ENCODE data around the gene FAM114A1.
"Not testable (repeated sequence)": the region's sequence is repeated elsewhere in the genome, so short reads cannot be mapped to it uniquely, and the experiment has no call there.

The FAM114A1 gene

DNA sequence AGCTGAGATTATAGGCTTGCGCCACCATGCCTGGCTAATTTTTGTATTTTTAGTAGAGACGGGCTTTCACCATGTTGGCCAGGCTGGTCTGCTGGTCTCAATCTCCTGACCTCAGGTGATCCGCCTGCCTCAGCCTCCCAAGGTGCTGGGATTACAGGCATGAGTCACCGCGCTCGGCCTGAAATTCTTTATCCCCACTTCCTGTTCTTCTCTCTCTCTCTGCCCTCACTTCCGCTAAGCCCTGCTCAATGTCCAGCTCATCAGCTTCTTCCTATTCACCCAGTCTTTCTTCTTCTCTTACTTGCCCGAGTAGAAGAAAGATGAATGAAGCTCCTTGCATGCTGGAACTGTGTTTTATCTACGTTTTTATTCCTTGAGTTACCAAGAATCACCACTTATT lies 120.7 kb downstream of the FAM114A1 start:
- not testable (repeated sequence) for H3K27me3 ChIP-seq (ENCODE audit: control insufficient read depth in 1 of 2, insufficient read depth in 2 of 2, low read length in 2 of 2); H3K4me1 ChIP-seq (ENCODE audit: control insufficient read depth in 1 of 2, insufficient read depth in 2 of 2, low read length in 2 of 2); H3K4me3 ChIP-seq (ENCODE audit: low read depth in 1 of 2, low read length in 2 of 2); H3K27ac ChIP-seq (ENCODE audit: low read depth, low read length); H3K36me3 ChIP-seq (ENCODE audit: control insufficient read depth in 1 of 2, insufficient read depth in 2 of 2, low read length in 2 of 2); H3K9ac ChIP-seq (ENCODE audit: low read depth in 1 of 2, low read length in 2 of 2); H3K9me3 ChIP-seq (ENCODE audit: control insufficient read depth in 1 of 2, low read length in 2 of 2)

DNA sequence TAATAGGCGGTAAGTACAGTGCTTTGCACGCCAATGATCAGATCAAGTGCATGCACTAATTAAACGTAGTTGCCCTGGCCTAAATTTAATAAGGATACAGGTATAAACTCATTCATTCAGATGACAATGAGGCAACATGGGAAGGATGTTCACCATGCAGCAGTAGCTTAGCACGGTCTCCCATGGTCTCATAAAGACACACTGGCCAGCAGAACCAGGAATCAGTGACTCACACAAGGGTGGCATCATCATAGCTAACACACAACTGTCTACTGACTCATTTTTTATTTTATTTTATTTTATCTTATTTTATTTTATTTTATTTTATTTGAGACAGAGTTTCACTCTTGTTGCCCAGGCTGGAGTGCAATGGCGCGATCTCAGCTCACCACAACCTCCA lies 121.9 kb downstream of the FAM114A1 start:
- Histone ChIP-seq H3K27me3 (ENCODE audit: control insufficient read depth in 1 of 2, insufficient read depth in 2 of 2, low read length in 2 of 2) (no peaks in the 10 kb centered on the region), H3K4me1 (ENCODE audit: control insufficient read depth in 1 of 2, insufficient read depth in 2 of 2, low read length in 2 of 2) (no peaks in the 10 kb centered on the region), H3K4me3 (ENCODE audit: low read depth in 1 of 2, low read length in 2 of 2) (no peak overlapping the region), H3K9ac (ENCODE audit: low read depth in 1 of 2, low read length in 2 of 2) (no peak overlapping the region), H3K9me3 (ENCODE audit: control insufficient read depth in 1 of 2, low read length in 2 of 2) (no peaks in the 10 kb centered on the region), H3K27ac (ENCODE audit: low read depth, low read length) (no peak overlapping the region), H3K36me3 (ENCODE audit: control insufficient read depth in 1 of 2, insufficient read depth in 2 of 2, low read length in 2 of 2) (no peaks in the 10 kb centered on the region)

DNA sequence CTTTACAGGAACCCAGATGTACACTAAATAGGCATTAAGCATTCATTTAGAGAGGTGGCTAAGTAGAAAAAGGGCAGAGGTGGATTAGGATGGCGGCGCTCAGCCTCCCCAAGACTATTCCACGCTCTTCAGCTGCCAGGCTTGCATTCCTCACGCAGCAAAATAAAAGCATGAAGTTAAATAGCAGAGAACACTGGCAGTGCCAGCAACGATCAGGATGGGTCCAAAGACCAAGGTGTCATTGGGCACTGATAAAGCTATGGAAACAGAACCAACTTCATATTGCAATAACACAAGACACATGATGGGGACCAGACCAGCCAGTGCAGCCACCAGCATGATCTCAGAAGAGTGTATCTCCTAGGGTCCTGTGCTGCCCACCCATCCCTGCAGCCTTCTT lies 122.6 kb downstream of the FAM114A1 start:
- Histone ChIP-seq H3K27me3 (ENCODE audit: control insufficient read depth in 1 of 2, insufficient read depth in 2 of 2, low read length in 2 of 2) (no peaks in the 10 kb centered on the region), H3K4me1 (ENCODE audit: control insufficient read depth in 1 of 2, insufficient read depth in 2 of 2, low read length in 2 of 2) (no peaks in the 10 kb centered on the region), H3K4me3 (ENCODE audit: low read depth in 1 of 2, low read length in 2 of 2) (no peak overlapping the region), H3K36me3 (ENCODE audit: control insufficient read depth in 1 of 2, insufficient read depth in 2 of 2, low read length in 2 of 2) (no peaks in the 10 kb centered on the region), H3K27ac (ENCODE audit: low read depth, low read length) (no peak overlapping the region), H3K9me3 (ENCODE audit: control insufficient read depth in 1 of 2, low read length in 2 of 2) (no peaks in the 10 kb centered on the region), H3K9ac (ENCODE audit: low read depth in 1 of 2, low read length in 2 of 2) (no peak overlapping the region)

DNA sequence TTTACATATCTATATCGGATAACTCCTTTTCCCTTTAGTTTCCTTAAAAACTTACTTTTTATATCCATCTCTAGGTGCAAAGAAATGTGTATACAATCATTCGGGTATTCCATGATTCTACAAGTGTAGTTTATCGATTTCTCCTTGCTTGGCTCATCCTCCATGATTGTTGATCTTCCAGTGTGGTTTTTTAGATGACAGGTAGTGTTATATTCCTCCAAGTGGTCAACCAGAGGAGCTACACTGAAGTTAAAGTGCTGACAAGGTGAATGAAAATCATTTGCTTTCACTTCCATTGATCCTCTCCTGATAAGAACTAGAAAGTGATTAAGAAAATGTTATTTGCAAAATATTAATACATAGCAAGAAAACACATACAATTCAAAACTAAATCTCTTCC lies 126.1 kb downstream of the FAM114A1 start:
- no peak overlapping the region for H3K4me3 ChIP-seq (ENCODE audit: low read depth in 1 of 2, low read length in 2 of 2)
- H3K9ac ChIP-seq (ENCODE audit: low read depth in 1 of 2, low read length in 2 of 2), result no peak overlapping the region
- H3K27me3 ChIP-seq (ENCODE audit: control insufficient read depth in 1 of 2, insufficient read depth in 2 of 2, low read length in 2 of 2), result no peaks in the 10 kb centered on the region
- H3K36me3 ChIP-seq (ENCODE audit: control insufficient read depth in 1 of 2, insufficient read depth in 2 of 2, low read length in 2 of 2), result no peaks in the 10 kb centered on the region
- H3K27ac ChIP-seq (ENCODE audit: low read depth, low read length), result no peak overlapping the region
- no peaks in the 10 kb centered on the region for H3K4me1 ChIP-seq (ENCODE audit: control insufficient read depth in 1 of 2, insufficient read depth in 2 of 2, low read length in 2 of 2)
- H3K9me3 ChIP-seq (ENCODE audit: control insufficient read depth in 1 of 2, low read length in 2 of 2), result no peaks in the 10 kb centered on the region

DNA sequence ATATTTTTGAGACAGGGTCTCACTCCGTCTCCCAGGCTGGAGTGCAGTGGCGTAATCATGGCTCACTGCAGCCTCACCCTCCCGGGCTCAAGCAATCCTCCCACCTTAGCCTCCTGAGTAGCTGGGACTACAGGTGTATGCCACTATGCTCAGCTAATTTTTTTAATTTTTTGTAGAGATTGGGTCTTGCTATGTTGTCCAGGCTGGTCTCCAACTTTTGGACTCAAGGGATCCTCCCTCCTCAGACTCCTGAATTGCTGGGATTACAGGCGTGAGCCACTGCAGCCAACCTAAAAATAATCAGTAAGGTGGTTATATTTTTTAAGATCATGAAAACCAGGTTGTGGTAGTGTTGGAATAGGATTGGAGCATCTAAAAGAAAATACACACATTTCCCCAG lies 126.5 kb downstream of the FAM114A1 start:
- Histone ChIP-seq H3K27ac (ENCODE audit: low read depth, low read length) (no peak overlapping the region), H3K4me3 (ENCODE audit: low read depth in 1 of 2, low read length in 2 of 2) (no peak overlapping the region), H3K4me1 (ENCODE audit: control insufficient read depth in 1 of 2, insufficient read depth in 2 of 2, low read length in 2 of 2) (no peaks in the 10 kb centered on the region), H3K9ac (ENCODE audit: low read depth in 1 of 2, low read length in 2 of 2) (no peak overlapping the region), H3K9me3 (ENCODE audit: control insufficient read depth in 1 of 2, low read length in 2 of 2) (no peaks in the 10 kb centered on the region), H3K36me3 (ENCODE audit: control insufficient read depth in 1 of 2, insufficient read depth in 2 of 2, low read length in 2 of 2) (no peaks in the 10 kb centered on the region), H3K27me3 (ENCODE audit: control insufficient read depth in 1 of 2, insufficient read depth in 2 of 2, low read length in 2 of 2) (no peaks in the 10 kb centered on the region)
